ENCODE results near the gene PHTF1. TPM values are rescaled to one million over a fixed set of nuclear protein-coding genes. Genes with fewer than 3 reads are reported as not detected.

The PHTF1 gene
- 6.6 and 16.6 TPM in 2 replicates for total RNA-seq

DNA sequence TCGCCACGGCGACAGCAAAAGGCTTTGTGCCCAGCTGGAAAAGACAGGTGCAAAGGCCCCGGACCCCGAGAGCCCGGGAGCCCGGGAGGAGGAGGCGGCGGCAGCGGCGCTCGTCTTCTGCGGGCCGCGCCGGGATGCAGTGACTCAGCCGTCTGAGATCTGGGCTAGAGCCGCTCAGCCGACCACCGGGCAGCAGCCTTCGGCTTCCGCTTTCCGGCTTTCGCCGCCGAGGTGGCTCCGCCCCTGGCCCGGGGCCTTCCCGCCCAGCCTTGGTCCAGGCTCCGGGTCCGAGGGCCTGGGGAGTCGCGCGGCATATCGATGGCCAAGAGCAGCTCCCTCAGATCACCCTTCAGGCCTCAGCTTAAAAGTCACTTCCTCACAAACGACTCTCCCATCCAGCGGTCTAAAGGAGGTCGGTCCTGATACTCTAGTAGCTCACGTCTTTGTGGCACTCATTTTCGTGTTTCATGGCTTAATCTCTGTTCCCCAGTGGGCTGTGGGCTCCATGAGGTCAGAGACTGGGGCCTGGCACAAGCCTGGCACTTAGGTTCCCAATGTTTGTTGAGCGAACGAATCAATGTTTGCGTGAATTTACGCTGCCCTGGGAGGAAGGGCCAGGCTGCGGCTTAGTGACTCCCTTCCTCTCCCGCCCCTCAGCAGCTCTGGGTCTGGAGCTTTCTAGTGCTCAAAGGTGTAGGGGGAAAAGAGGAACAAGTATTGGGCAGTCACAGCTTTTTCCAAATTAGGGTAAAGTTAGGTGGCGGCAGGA is at the start of gene PHTF1:
Gene PHTF1 (minus strand): TSS at position 154 of the 769 bp plus-strand sequence. CDS start 783 bp downstream, outside the sequence.

Other genes with a start within 250 kb of the PHTF1 start
- gene RSBN1, start 53.0 kb upstream of the PHTF1 start, total RNA-seq: 13.2 and 15.4 TPM in 2 replicates
- gene PTPN22, start 112.2 kb upstream of the PHTF1 start, total RNA-seq: 0.21 and 0.96 TPM in 2 replicates
- 1.2 TPM in 1 of 2 replicates, not detected in the other for gene BCL2L15, start 128.1 kb upstream of the PHTF1 start, total RNA-seq
- gene AP4B1, start 145.3 kb upstream of the PHTF1 start, total RNA-seq: 6.6 and 8.7 TPM in 2 replicates
- 1.3 and 2.7 TPM in 2 replicates for gene DCLRE1B, start 145.8 kb upstream of the PHTF1 start, total RNA-seq
- 19.8 and 21.0 TPM in 2 replicates for gene HIPK1, start 169.8 kb upstream of the PHTF1 start, total RNA-seq
- gene OLFML3, start 220.0 kb upstream of the PHTF1 start, total RNA-seq: 0.24 TPM in 1 of 2 replicates, not detected in the other